Chondrocyte (in vitro differentiated cells): Measurements from ENCODE around the gene SNCAIP. TPM values are rescaled to one million over a fixed set of nuclear protein-coding genes. Genes with fewer than 3 reads are reported as not detected.

ENCODE experiments used
- DNase-seq: peaks from one replicate; pipeline ENCODE4 v3.0.0; 2021; ENCODE audit warnings: mixed read lengths, low spot score
- H3K27ac Mint-ChIP-seq: one replicate; pipeline ENCODE4 v1.8.0; 2021; ENCODE audit warnings: mild to moderate bottlenecking, moderate library complexity, mixed read lengths; ENCODE audit not compliant: unreplicated experiment
- H3K27me3 Mint-ChIP-seq: 2 replicates; pipeline ENCODE4 v1.8.0; 2021; ENCODE audit warnings: low read depth, mixed read lengths
- H3K36me3 Mint-ChIP-seq: 2 replicates; pipeline ENCODE4 v1.8.0; 2021; ENCODE audit warnings: low read depth, mixed read lengths
- H3K4me1 Mint-ChIP-seq: 2 replicates; pipeline ENCODE4 v1.8.0; 2021; ENCODE audit warnings: low read depth, mild to moderate bottlenecking, mixed read lengths
- H3K4me3 Mint-ChIP-seq: one replicate; pipeline ENCODE4 v1.8.0; 2021; ENCODE audit warnings: mild to moderate bottlenecking, moderate library complexity, mixed read lengths; ENCODE audit not compliant: unreplicated experiment
- H3K9me3 Mint-ChIP-seq: 2 replicates; pipeline ENCODE4 v1.8.0; 2021; ENCODE audit warnings: low read depth, mixed read lengths
- CTCF ChIP-seq: fragments of 200-600 bp; sonication (generic); IDR thresholded peaks from 2 replicates; pipeline ENCODE4 v1.5.0; 2021; ENCODE audit warnings: antibody characterized with exemption, mild to moderate bottlenecking, moderate library complexity
- total RNA-seq: library from RNA; stranded (reverse); gene quantifications from 3 replicates; pipeline ENCODE4 v1.2.1, GENCODE V29; 2021

SNCAIP gene
- total RNA-seq, 1 donor from 2014 or later = 1.2 TPM

GRCh38 chr5:122445070-122445469, 133.0 kb downstream of the SNCAIP start:
- DNase-seq = no peak
- no peaks in the 10 kb centered on the region for H3K27me3 Mint-ChIP-seq
- no peaks in the 10 kb centered on the region for H3K36me3 Mint-ChIP-seq
- TF ChIP-seq CTCF = no peak
- H3K9me3 Mint-ChIP-seq = no peaks in the 10 kb centered on the region
- H3K4me3 Mint-ChIP-seq = no peak overlapping the region
- H3K27ac Mint-ChIP-seq = no peak overlapping the region
- peaks cover 47% of the 10 kb centered on the region for H3K4me1 Mint-ChIP-seq

GRCh38 chr5:122447072-122447471, 135.0 kb downstream of the SNCAIP start:
- no peak for TF ChIP-seq CTCF
- no peak for DNase-seq
- no peaks in the 10 kb centered on the region for H3K36me3 Mint-ChIP-seq
- H3K4me1 Mint-ChIP-seq = peaks cover 29% of the 10 kb centered on the region
- H3K4me3 Mint-ChIP-seq = no peak overlapping the region
- H3K27me3 Mint-ChIP-seq = no peaks in the 10 kb centered on the region
- no peak overlapping the region for H3K27ac Mint-ChIP-seq
- no peaks in the 10 kb centered on the region for H3K9me3 Mint-ChIP-seq

GRCh38 chr5:122447879-122448278, 135.8 kb downstream of the SNCAIP start:
- no peak overlapping the region for H3K27ac Mint-ChIP-seq
- H3K4me1 Mint-ChIP-seq = peaks cover 21% of the 10 kb centered on the region
- no peak for TF ChIP-seq CTCF
- H3K4me3 Mint-ChIP-seq = no peak overlapping the region
- DNase-seq = no peak
- H3K27me3 Mint-ChIP-seq = no peaks in the 10 kb centered on the region
- no peaks in the 10 kb centered on the region for H3K9me3 Mint-ChIP-seq
- no peaks in the 10 kb centered on the region for H3K36me3 Mint-ChIP-seq

- Mint-ChIP-seq H3K4me1 (peaks cover 6% of the 10 kb centered on the region), H3K27me3 (no peaks in the 10 kb centered on the region), H3K9me3 (no peaks in the 10 kb centered on the region), H3K27ac (no peak overlapping the region), H3K4me3 (no peak overlapping the region), H3K36me3 (no peaks in the 10 kb centered on the region)
- no peak for DNase-seq
- no peak for TF ChIP-seq CTCF
These were observed 142.5 kb downstream of the SNCAIP start for GRCh38 chr5:122454541-122454940.

GRCh38 chr5:122455939-122456338, 143.9 kb downstream of the SNCAIP start:
- DNase-seq = no peak
- peaks cover 6% of the 10 kb centered on the region for H3K4me1 Mint-ChIP-seq
- no peaks in the 10 kb centered on the region for H3K9me3 Mint-ChIP-seq
- H3K36me3 Mint-ChIP-seq = peaks cover 2% of the 10 kb centered on the region
- peaks cover 3% of the 10 kb centered on the region for H3K27me3 Mint-ChIP-seq
- H3K27ac Mint-ChIP-seq = no peak overlapping the region
- H3K4me3 Mint-ChIP-seq = no peak overlapping the region
- no peak for TF ChIP-seq CTCF
